ENCODE results near the gene TMC4. TPM values are rescaled to one million over a fixed set of nuclear protein-coding genes. Genes with fewer than 3 reads are reported as not detected.

TMC4 gene
- not detected in 2 replicates for total RNA-seq

GRCh38 chr19:54172471-54173358, at the start of gene TMC4:
TMC4 (minus strand) TSS chr19:54173160; CDS start chr19:54173117, 43 bp downstream.

GRCh38 chr19:54191011-54191810, 18.3 kb upstream of the TMC4 start, which contains the start of gene TSEN34:
TSEN34 (plus strand) TSS chr19:54191308; CDS start chr19:54191365, 57 bp downstream.

GRCh38 chr19:54189145-54189734, 16.3 kb upstream of the TMC4 start, which contains the start of gene MBOAT7:
MBOAT7 (minus strand) TSS chr19:54189580; CDS start chr19:54188508, 1,072 bp downstream.

GRCh38 chr19:54159352-54160181, 13.4 kb downstream of the TMC4 start, which contains the start of gene LENG1:
LENG1 (minus strand) TSS chr19:54159721; CDS start chr19:54159695, 26 bp downstream.

GRCh38 chr19:54137699-54138488, 35.1 kb downstream of the TMC4 start, which contains the start of gene CNOT3:
CNOT3 (plus strand) TSS chr19:54137762; CDS start chr19:54142979, 5,217 bp downstream.

GRCh38 chr19:54115109-54116063, 57.6 kb downstream of the TMC4 start, which contains the start of the genes PRPF31 and TFPT:
PRPF31 (plus strand) TSS chr19:54115754; CDS start chr19:54118279, 2,525 bp downstream.
TFPT (minus strand) TSS chr19:54115657; CDS start chr19:54115269, 388 bp downstream.

Other genes starting within 250 kb of the TMC4 start
- gene CACNG8, start 210.2 kb downstream of the TMC4 start, total RNA-seq, result 0.43 and 0.66 TPM in 2 replicates
- gene CACNG6, start 181.5 kb downstream of the TMC4 start, total RNA-seq, result 3.7 and 4.0 TPM in 2 replicates
- gene VSTM1, start 109.3 kb downstream of the TMC4 start, total RNA-seq, result not detected in 2 replicates
- gene TARM1, start 91.8 kb downstream of the TMC4 start, total RNA-seq, result not detected in 2 replicates
- 0.86 and 2.8 TPM in 2 replicates for gene OSCAR, start 72.4 kb downstream of the TMC4 start, total RNA-seq
- 7.0 and 12.9 TPM in 2 replicates for gene NDUFA3, start 70.3 kb downstream of the TMC4 start, total RNA-seq
- gene TFPT, start 57.5 kb downstream of the TMC4 start, total RNA-seq, result 15.2 and 21.9 TPM in 2 replicates
- gene PRPF31, start 57.4 kb downstream of the TMC4 start, total RNA-seq, result 53.8 and 69.1 TPM in 2 replicates
- gene CNOT3, start 35.4 kb downstream of the TMC4 start, total RNA-seq, result 11.9 and 28.7 TPM in 2 replicates
- 3.3 and 8.1 TPM in 2 replicates for gene LENG1, start 13.4 kb downstream of the TMC4 start, total RNA-seq
- 64.3 and 77.5 TPM in 2 replicates for gene MBOAT7, start 16.4 kb upstream of the TMC4 start, total RNA-seq
- gene TSEN34, start 18.1 kb upstream of the TMC4 start, total RNA-seq, result 78.5 and 93.9 TPM in 2 replicates
- 1,175 and 2,475 TPM in 2 replicates for gene RPS9, start 27.7 kb upstream of the TMC4 start, total RNA-seq
- not detected in 2 replicates for gene LILRB3, start 49.8 kb upstream of the TMC4 start, total RNA-seq
- not detected in 2 replicates for gene LILRA6, start 69.6 kb upstream of the TMC4 start, total RNA-seq
- gene LILRB5, start 84.1 kb upstream of the TMC4 start, total RNA-seq, result not detected in 2 replicates
- gene LILRB2, start 108.0 kb upstream of the TMC4 start, total RNA-seq, result not detected in 2 replicates
- not detected in 2 replicates for gene LILRA5, start 140.0 kb upstream of the TMC4 start, total RNA-seq
- gene LILRA4, start 166.0 kb upstream of the TMC4 start, total RNA-seq, result not detected in 2 replicates
- not detected in 2 replicates for gene LAIR1, start 191.8 kb upstream of the TMC4 start, total RNA-seq
- gene TTYH1, start 242.3 kb upstream of the TMC4 start, total RNA-seq, result not detected in 2 replicates